HepG2 (cell line): ENCODE results near the gene FGA. TPM values are rescaled to one million over a fixed set of nuclear protein-coding genes. Genes with fewer than 3 reads are reported as not detected.
A peak's percentile ranks its signal among the peaks of the same experiment; 100 is the strongest.

Experiments used
- FIP1L1 ChIP-seq: fragments of 200-400 bp; formaldehyde crosslinking; IDR thresholded peaks from 2 replicates; pipeline ENCODE4 v1.6.1; 2018; ENCODE audit warnings: low read depth, mild to moderate bottlenecking, low read length, moderate library complexity, borderline replicate concordance; ENCODE audit not compliant: insufficient read depth
- FOSL2 ChIP-seq: sonication (generic); formaldehyde crosslinking; IDR thresholded peaks from 2 replicates; pipeline ENCODE4 v1.4.0; 2020; ENCODE audit warnings: missing genetic modification reagents
- MAFG ChIP-seq: sonication (generic); formaldehyde crosslinking; IDR thresholded peaks from 2 replicates; pipeline ENCODE4 v1.5.1; 2020; ENCODE audit warnings: mild to moderate bottlenecking, missing genetic modification reagents
- SP4 ChIP-seq: sonication (generic); formaldehyde crosslinking; IDR thresholded peaks from 2 replicates; pipeline ENCODE4 v1.8.1; 2023; ENCODE audit warnings: mild to moderate bottlenecking, missing genetic modification reagents
- TFDP2 ChIP-seq: sonication (generic); formaldehyde crosslinking; IDR thresholded peaks from 2 replicates; pipeline ENCODE4 v1.4.0; 2020; ENCODE audit warnings: missing genetic modification reagents
- TFE3 ChIP-seq: IDR thresholded peaks from 2 replicates; pipeline ENCODE4 v1.6.1; 2016
- THAP11 ChIP-seq: IDR thresholded peaks from 2 replicates; pipeline ENCODE4 v1.6.1; 2016; ENCODE audit warnings: missing biosample characterization, missing genetic modification reagents
- TOPORS ChIP-seq: sonication (generic); formaldehyde crosslinking; IDR thresholded peaks from 2 replicates; pipeline ENCODE4 v1.8.0; 2023; ENCODE audit warnings: mild to moderate bottlenecking, missing genetic modification reagents
- ZBTB2 ChIP-seq: sonication (generic); formaldehyde crosslinking; IDR thresholded peaks from 2 replicates; pipeline ENCODE4 v1.8.0; 2022; ENCODE audit warnings: low read depth, missing genetic modification reagents
- ZFP41 ChIP-seq: sonication (generic); formaldehyde crosslinking; IDR thresholded peaks from 2 replicates; pipeline ENCODE4 v1.4.0; 2020; ENCODE audit warnings: mild to moderate bottlenecking, missing genetic modification reagents, borderline replicate concordance
- ZNF318 ChIP-seq: sonication (generic); formaldehyde crosslinking; IDR thresholded peaks from 2 replicates; pipeline ENCODE4 v1.4.0; 2020; ENCODE audit warnings: mild to moderate bottlenecking, missing genetic modification reagents
- ZNF766 ChIP-seq: sonication (generic); formaldehyde crosslinking; IDR thresholded peaks from 2 replicates; pipeline ENCODE4 v1.5.0; 2020; ENCODE audit warnings: missing genetic modification reagents, borderline replicate concordance
- polyA plus RNA-seq, 8 experiments: library from polyadenylated mRNA; depleted of rRNA in 3 of 8; stranded (reverse) in 7 of 8; unstranded in 1 of 8; fragments of >200 nt; fragmentation: Illumina TruSeq in 4 of 8; extraction: Trizol in 4 of 8; gene quantifications; 2 replicates each; pipeline versions ENCODE4 v1.2.1 to v1.2.3, GENCODE V29; 2011 to 2016; ENCODE audit warnings: low read depth in 4 of 8, missing spikeins in 1 of 8, mixed read lengths in 1 of 8; ENCODE audit not compliant: insufficient read depth in 1 of 8
- total RNA-seq, 5 experiments: library from RNA; depleted of rRNA; stranded (reverse); fragments of >200 nt; fragmentation: Illumina TruSeq; extraction: Trizol; gene quantifications; 2 replicates each; pipeline ENCODE4 v1.2.3, GENCODE V29; 2016; ENCODE audit warnings: low read depth in 1 of 5

Gene FGA
- total and polyA plus RNA-seq, 2 of the 13 experiments (the other 11 are each of a cell fraction or from before 2014, with no cell fraction given): 640 to 1,523 TPM

DNA sequence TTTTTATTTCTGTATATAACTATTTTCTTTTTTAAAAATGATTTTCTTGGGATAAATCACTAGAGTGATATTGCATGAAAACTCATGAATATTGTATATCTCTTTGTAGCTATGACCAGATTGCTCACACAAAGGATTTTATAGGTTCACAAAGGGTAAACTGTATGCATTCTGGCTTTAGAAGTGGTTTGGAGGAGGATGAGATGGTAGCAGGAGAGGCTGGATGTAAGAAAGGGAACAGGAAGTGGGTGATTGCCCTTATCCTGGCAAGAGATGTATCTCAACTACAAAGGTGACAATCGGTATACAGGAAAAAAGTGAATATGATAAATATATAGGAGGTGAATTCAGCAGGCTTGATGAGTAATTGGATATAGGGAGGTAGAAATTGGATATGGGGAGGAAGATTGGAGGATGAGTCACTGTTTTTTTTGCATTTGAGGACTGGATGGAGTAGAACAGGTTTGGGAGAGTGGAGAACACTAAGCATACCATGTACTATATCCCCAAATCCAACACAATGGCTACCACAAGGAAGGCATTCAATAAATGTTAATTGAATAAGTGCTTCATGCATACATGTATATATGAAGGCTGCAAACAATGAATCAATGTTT, 12.0 kb upstream of the FGA start (continued):
- TF ChIP-seq FIP1L1 (no peak), SP4 (CRISPR knock-in tag) (no peak), ZNF766 (CRISPR knock-in tag) (no peak), TFE3 (no peak), TFDP2 (CRISPR knock-in tag) (0 out of 2 replicates have a peak, but pooled peaks have one; percentile 7), TOPORS (CRISPR knock-in tag) (0 out of 2 replicates have a peak, but pooled peaks have one; percentile 32), ZBTB2 (no peak), FOSL2 (CRISPR knock-in tag) (peak; percentile 20; the same call in 1 of the 2 replicates), ZNF318 (CRISPR knock-in tag) (no peak), ZFP41 (CRISPR knock-in tag) (no peak), THAP11 (CRISPR knock-in tag) (no peak; the same call in 1 of the 2 replicates), MAFG (CRISPR knock-in tag) (no peak)
